Adrenal gland (tissue), 12 donors: ENCODE measurements around the gene GPI. TPM values are rescaled to one million over a fixed set of nuclear protein-coding genes. Genes with fewer than 3 reads are reported as not detected.

Experiments used
- DNase-seq, 7 donors: peaks; one replicate each; pipeline ENCODE4 v3.0.0-alpha.2; 2019 to 2020
- H3K27ac ChIP-seq, 5 donors: fragments of 200-600 bp; sonication (generic) in 4 of 5; 1 replicate in 3 of 5; 2 replicates in 2 of 5; pipeline versions ENCODE4 v1.5.1 to v1.8.0; 2016 to 2020; ENCODE audit warnings: mild to moderate bottlenecking in 1 of 5
- H3K27me3 ChIP-seq: fragments of 200-600 bp; 2 replicates; pipeline ENCODE4 v1.8.0; 2021
- H3K36me3 ChIP-seq, 2 donors: fragments of 200-600 bp; replicated peaks in 1 of 2; 1 replicate in 1 of 2; 2 replicates in 1 of 2; pipeline versions ENCODE4 v1.5.1 to v1.8.0; 2018 to 2022
- H3K4me1 ChIP-seq, 2 donors: fragments of 200-600 bp; replicated peaks in 1 of 2; 1 replicate in 1 of 2; 2 replicates in 1 of 2; pipeline versions ENCODE4 v1.5.1 to v1.8.0; 2018 to 2021
- H3K4me3 ChIP-seq, 4 donors: fragments of 200-600 bp; sonication (generic) in 3 of 4; one replicate each; pipeline ENCODE4 v1.5.1; 2016 to 2018
- H3K9me3 ChIP-seq, 3 donors: fragments of 200-600 bp; sonication (generic) in 1 of 3; replicated peaks in 1 of 3; 1 replicate in 2 of 3; 2 replicates in 1 of 3; pipeline versions ENCODE4 v1.5.1 to v1.8.0; 2016 to 2021
- POLR2A ChIP-seq, 2 donors: fragments of 450-650 bp; IDR thresholded peaks; one replicate each; pipeline ENCODE4 v1.6.1; 2017; ENCODE audit warnings: antibody characterized with exemption in 2 of 2, mild to moderate bottlenecking in 2 of 2, moderate library complexity in 1 of 2
- WGBS, 4 donors: extraction: QIAGEN DNeasy Blood & Tissue Kit in 2 of 4; methylation state at CpG; one replicate each; pipeline versions ENCODE4 v1.1.5 to v1.1.7; 2013 to 2017; 5-methylcytosine and 5-hydroxymethylcytosine counted together
- intact Hi-C, 2 donors: fragments of 100-400 bp; cut with DNase I; formaldehyde crosslinking; loops; one replicate each; pipeline versions ENCODE4 v1.14.1 to v1.15.0; 2022 to 2023
- polyA plus RNA-seq, 3 donors: library from polyadenylated mRNA; stranded (reverse); fragments of 200-250 nt in 2 of 3; fragments of 350-450 nt in 1 of 3; fragmentation: Illumina TruSeq in 1 of 3; extraction: RNeasy Lipid Tissue Mini Kit (QIAGEN cat#74804) in 1 of 3; gene quantifications; one replicate each; pipeline ENCODE4 v1.2.3, GENCODE V29; 2013 to 2014
- total RNA-seq, 9 donors: library from RNA; depleted of rRNA in 4 of 9; stranded (reverse); fragments of >200 nt in 4 of 9; fragments of 120-200 nt in 1 of 9; fragmentation: NEBNext Ultra II Directional in 1 of 9; extraction: Animal tissue kit (Norgen Biotek cat#: 25700) in 1 of 9; gene quantifications; one replicate each; pipeline versions ENCODE4 v1.1.0 to v1.2.4, GENCODE V29; 2013 to 2023
- TF ChIP-seq, protein P1 (sequence below), 6 experiments: fragments of 450-650 bp in 4 of 6; fragments of 200-600 bp in 2 of 6; sonication (generic) in 1 of 6; IDR thresholded peaks; 1 replicate in 5 of 6; 2 replicates in 1 of 6; pipeline versions ENCODE4 v1.5.1 to v1.8.0; 2016 to 2021; ENCODE audit warnings: antibody characterized with exemption in 6 of 6, mild to moderate bottlenecking in 2 of 6, moderate library complexity in 1 of 6
- donor health status: healthy with polysubstance abuse.
- donor health status: Bipolar disorder and iron deficiency.
- donor health status: DM: yes; HTN: yes; CAD: no.
- donor health status: DM: no; HTN: no; CAD: no.
- donor health status: DM: no; HTN: no; CAD: no.
- donor health status: DM: yes; HTN: yes; CAD: no.

Gene GPI
- total and polyA plus RNA-seq, 12 donors, result 81.7 to 680 (median 443) TPM

DNA sequence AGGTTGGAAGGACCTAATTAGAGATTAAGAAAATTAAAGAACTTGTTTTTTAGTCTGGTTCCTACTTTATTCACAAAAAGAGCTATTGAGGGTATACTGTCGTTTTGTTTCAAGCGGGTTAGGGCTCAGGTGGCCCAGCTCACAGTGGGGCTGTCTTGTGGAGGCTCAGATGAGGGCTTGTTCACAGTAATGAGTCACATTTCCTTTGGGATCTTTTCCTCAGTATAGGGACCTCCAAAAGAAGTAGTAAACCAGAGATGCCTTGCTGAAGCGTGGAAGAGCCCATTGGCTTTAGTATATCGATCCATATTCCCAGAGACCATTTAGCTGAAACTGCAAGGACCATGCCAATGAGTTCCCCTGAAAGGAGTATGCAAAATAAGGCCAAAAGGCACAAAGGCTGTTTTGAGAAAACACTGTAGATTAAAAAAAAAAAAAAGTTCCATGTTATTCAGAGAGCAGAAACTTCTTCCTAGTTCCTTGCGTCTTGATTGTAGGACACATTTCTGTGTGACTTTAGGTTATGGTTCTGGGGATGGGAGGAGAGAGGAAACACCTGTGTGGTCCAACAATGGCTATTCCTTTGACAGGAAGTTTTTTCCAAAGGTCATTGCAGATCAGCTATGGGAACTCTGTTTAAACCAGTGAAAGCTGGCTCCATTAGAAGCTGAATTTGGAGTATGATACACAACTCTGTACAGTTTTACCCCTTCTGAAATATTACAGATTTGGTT is 32.8 kb upstream of the GPI start:
- Histone ChIP-seq H3K4me1 (peaks cover 2 to 14% of the 10 kb centered on the region in 2 donors), H3K4me3 (no peak overlapping the region), H3K36me3 (peaks cover 0 to 61% of the 10 kb centered on the region in 2 donors), H3K9me3 (no peaks in the 10 kb centered on the region), H3K27me3 (no peaks in the 10 kb centered on the region), H3K27ac (no peak overlapping the region)
- no peak for DNase-seq
- intact Hi-C loops, result loop anchor here in 1 of 2 donors (10.0 kb wide), 1 partner anchor 77 kb away; the partner anchor contains the start of gene GARRE1
- TF ChIP-seq, protein P1, sequence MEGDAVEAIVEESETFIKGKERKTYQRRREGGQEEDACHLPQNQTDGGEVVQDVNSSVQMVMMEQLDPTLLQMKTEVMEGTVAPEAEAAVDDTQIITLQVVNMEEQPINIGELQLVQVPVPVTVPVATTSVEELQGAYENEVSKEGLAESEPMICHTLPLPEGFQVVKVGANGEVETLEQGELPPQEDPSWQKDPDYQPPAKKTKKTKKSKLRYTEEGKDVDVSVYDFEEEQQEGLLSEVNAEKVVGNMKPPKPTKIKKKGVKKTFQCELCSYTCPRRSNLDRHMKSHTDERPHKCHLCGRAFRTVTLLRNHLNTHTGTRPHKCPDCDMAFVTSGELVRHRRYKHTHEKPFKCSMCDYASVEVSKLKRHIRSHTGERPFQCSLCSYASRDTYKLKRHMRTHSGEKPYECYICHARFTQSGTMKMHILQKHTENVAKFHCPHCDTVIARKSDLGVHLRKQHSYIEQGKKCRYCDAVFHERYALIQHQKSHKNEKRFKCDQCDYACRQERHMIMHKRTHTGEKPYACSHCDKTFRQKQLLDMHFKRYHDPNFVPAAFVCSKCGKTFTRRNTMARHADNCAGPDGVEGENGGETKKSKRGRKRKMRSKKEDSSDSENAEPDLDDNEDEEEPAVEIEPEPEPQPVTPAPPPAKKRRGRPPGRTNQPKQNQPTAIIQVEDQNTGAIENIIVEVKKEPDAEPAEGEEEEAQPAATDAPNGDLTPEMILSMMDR (IDR thresholded peaks at IDR 0.05), result no peak
- no peak for TF ChIP-seq POLR2A (IDR thresholded peaks at IDR 0.05)
- 73 to 90% (median 85%) methylated on average over 5 of the region's 5 CpGs for WGBS, 4 donors

- peaks cover 0 to 60% of the 10 kb centered on the region in 2 donors for H3K36me3 ChIP-seq
These were observed 29.1 kb upstream of the GPI start for GRCh38 chr19:34335914-34336313.

DNA sequence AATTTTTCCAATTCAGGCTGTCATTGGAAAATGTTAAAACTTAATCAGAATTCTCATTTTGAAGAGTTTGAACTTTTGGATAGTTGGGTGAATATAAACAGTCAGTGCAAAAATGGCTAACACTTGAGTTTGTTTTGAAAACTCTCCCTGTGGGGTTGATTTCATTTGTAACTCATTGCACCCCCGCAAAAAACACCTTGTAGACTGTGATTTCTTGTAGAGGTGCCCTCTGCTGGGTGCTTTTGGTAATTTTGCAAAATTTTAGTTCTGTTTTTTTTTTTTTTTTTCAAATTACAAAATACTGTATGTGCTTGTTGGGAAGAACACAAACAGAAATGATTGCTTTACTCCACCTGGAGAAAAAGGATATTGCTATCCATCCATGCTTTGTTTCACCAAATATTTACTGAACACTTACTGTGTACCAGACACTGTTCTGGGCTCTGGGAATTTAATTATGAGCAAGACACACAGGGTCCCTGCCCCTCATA is 28.2 kb upstream of the GPI start:
- H3K4me3 ChIP-seq, result no peak overlapping the region
- TF ChIP-seq, protein P1 (IDR thresholded peaks at IDR 0.05), result peak; percentile 51 to 76 (median 70)
- no peak for TF ChIP-seq POLR2A (IDR thresholded peaks at IDR 0.05)
- H3K27me3 ChIP-seq, result no peaks in the 10 kb centered on the region
- WGBS, 4 donors, result 0 to 6% (median 5%) methylated on average over 1 of the region's 1 CpG
- no peaks in the 10 kb centered on the region for H3K9me3 ChIP-seq
- peak in 2 of 7 donors; percentile 45 for DNase-seq
- H3K36me3 ChIP-seq, result peaks cover 0 to 60% of the 10 kb centered on the region in 2 donors
- H3K27ac ChIP-seq, result peak overlapping the region in 4 of 5 donors; percentile 13 to 81 (median 44)
- H3K4me1 ChIP-seq, result peaks cover 7 to 24% of the 10 kb centered on the region in 2 donors
- intact Hi-C loops, result loop anchor here in 1 of 2 donors (10.0 kb wide), 1 partner anchor 82 kb away; the partner anchor contains the start of gene GARRE1

More at GRCh38 chr19:34335914-34336313, 29.1 kb upstream of the GPI start:
- no peak for DNase-seq
- 91 to 94% (median 92%) methylated on average over 3 of the region's 3 CpGs for WGBS, 4 donors
- intact Hi-C loops, result loop anchor here in 1 of 2 donors (10.0 kb wide), 1 partner anchor 81 kb away; the partner anchor contains the start of gene GARRE1
- Histone ChIP-seq H3K9me3 (no peaks in the 10 kb centered on the region), H3K4me1 (peaks cover 7 to 24% of the 10 kb centered on the region in 2 donors), H3K27me3 (no peaks in the 10 kb centered on the region), H3K27ac (no peak overlapping the region), H3K4me3 (no peak overlapping the region)
- TF ChIP-seq POLR2A (IDR thresholded peaks at IDR 0.05), result no peak
- TF ChIP-seq, protein P1 (IDR thresholded peaks at IDR 0.05), result no peak

- no peak overlapping the region for H3K4me3 ChIP-seq
- peak overlapping the region in 4 of 5 donors; percentile 13 to 81 (median 69) for H3K27ac ChIP-seq
- WGBS, 4 donors, result 36 to 44% (median 40%) methylated on average over 2 of the region's 2 CpGs
- peaks cover 0 to 65% of the 10 kb centered on the region in 2 donors for H3K36me3 ChIP-seq
- peak; percentile 69 to 92 (median 89) for DNase-seq
- TF ChIP-seq, protein P1 (IDR thresholded peaks at IDR 0.05), result peak in 1 of 6 experiments; percentile 6
- TF ChIP-seq POLR2A (IDR thresholded peaks at IDR 0.05), result peak in 1 of 2 donors; percentile 35
- H3K27me3 ChIP-seq, result no peaks in the 10 kb centered on the region
- H3K9me3 ChIP-seq, result no peaks in the 10 kb centered on the region
- intact Hi-C loops, result loop anchor here in 1 of 2 donors (10.0 kb wide), 1 partner anchor 83 kb away; the partner anchor contains the start of gene GARRE1
- peaks cover 7 to 24% of the 10 kb centered on the region in 2 donors for H3K4me1 ChIP-seq
These were observed 27.3 kb upstream of the GPI start for GRCh38 chr19:34337739-34338138.
